ENCODE measurements around the gene FTMT. TPM values are rescaled to one million over a fixed set of nuclear protein-coding genes. Genes with fewer than 3 reads are reported as not detected.
"Not testable (repeated sequence)": the region's sequence is repeated elsewhere in the genome, so short reads cannot be mapped to it uniquely, and the experiment has no call there.

The FTMT gene
- not detected for polyA plus RNA-seq (2012; ENCODE audit: missing spikeins)

- FAIRE-seq = no peak
- no peak for TF ChIP-seq POLR2AphosphoS5 (IDR thresholded peaks at IDR 0.05; ENCODE audit: low read depth, low read length)
- no peak for TF ChIP-seq POLR2A (IDR thresholded peaks at IDR 0.05; ENCODE audit: low read depth, low read length)
- no peak for TF ChIP-seq TAF1 (IDR thresholded peaks at IDR 0.05; ENCODE audit: borderline replicate concordance, low read depth, low read length)
- DNase-seq (ENCODE audit: insufficient read length) = no peak
These were observed at the start of gene FTMT for GRCh38 chr5:121851643-121852574. Gene FTMT (plus strand): TSS chr5:121851882. CDS start chr5:121851964, 82 bp downstream.

- not testable (repeated sequence) for FAIRE-seq; DNase-seq (ENCODE audit: insufficient read length)
These were observed 46.4 kb upstream of the FTMT start for GRCh38 chr5:121805251-121805650.

GRCh38 chr5:121805911-121806310, 45.8 kb upstream of the FTMT start:
- TF ChIP-seq TAF1 (IDR thresholded peaks at IDR 0.05; ENCODE audit: borderline replicate concordance, low read depth, low read length) (no peak), POLR2A (IDR thresholded peaks at IDR 0.05; ENCODE audit: low read depth, low read length) (no peak), POLR2AphosphoS5 (IDR thresholded peaks at IDR 0.05; ENCODE audit: low read depth, low read length) (no peak)
- FAIRE-seq = no peak
- DNase-seq (ENCODE audit: insufficient read length) = no peak

- FAIRE-seq = no peak
- no peak for DNase-seq (ENCODE audit: insufficient read length)
- TF ChIP-seq TAF1 (IDR thresholded peaks at IDR 0.05; ENCODE audit: borderline replicate concordance, low read depth, low read length) (no peak), POLR2AphosphoS5 (IDR thresholded peaks at IDR 0.05; ENCODE audit: low read depth, low read length) (no peak), POLR2A (IDR thresholded peaks at IDR 0.05; ENCODE audit: low read depth, low read length) (no peak)
These were observed 35.5 kb upstream of the FTMT start for GRCh38 chr5:121816164-121816563.

- DNase-seq (ENCODE audit: insufficient read length) (no peak), FAIRE-seq (no peak)
- no peak for TF ChIP-seq POLR2A (IDR thresholded peaks at IDR 0.05; ENCODE audit: low read depth, low read length)
- TF ChIP-seq TAF1 (IDR thresholded peaks at IDR 0.05; ENCODE audit: borderline replicate concordance, low read depth, low read length) = no peak
- TF ChIP-seq POLR2AphosphoS5 (IDR thresholded peaks at IDR 0.05; ENCODE audit: low read depth, low read length) = no peak
These were observed 31.9 kb upstream of the FTMT start for GRCh38 chr5:121819682-121820261.

GRCh38 chr5:121833617-121834016, 18.1 kb upstream of the FTMT start:
- FAIRE-seq (no peak), DNase-seq (ENCODE audit: insufficient read length) (no peak)
- TF ChIP-seq POLR2A (IDR thresholded peaks at IDR 0.05; ENCODE audit: low read depth, low read length) (no peak), TAF1 (IDR thresholded peaks at IDR 0.05; ENCODE audit: borderline replicate concordance, low read depth, low read length) (no peak), POLR2AphosphoS5 (IDR thresholded peaks at IDR 0.05; ENCODE audit: low read depth, low read length) (no peak)

GRCh38 chr5:121834021-121834420, 17.7 kb upstream of the FTMT start:
- no peak for FAIRE-seq
- no peak for TF ChIP-seq TAF1 (IDR thresholded peaks at IDR 0.05; ENCODE audit: borderline replicate concordance, low read depth, low read length)
- TF ChIP-seq POLR2AphosphoS5 (IDR thresholded peaks at IDR 0.05; ENCODE audit: low read depth, low read length) = no peak
- no peak for TF ChIP-seq POLR2A (IDR thresholded peaks at IDR 0.05; ENCODE audit: low read depth, low read length)

GRCh38 chr5:121841892-121842291, 9.8 kb upstream of the FTMT start:
- FAIRE-seq = no peak
- TF ChIP-seq POLR2A (IDR thresholded peaks at IDR 0.05; ENCODE audit: low read depth, low read length) (no peak), TAF1 (IDR thresholded peaks at IDR 0.05; ENCODE audit: borderline replicate concordance, low read depth, low read length) (no peak), POLR2AphosphoS5 (IDR thresholded peaks at IDR 0.05; ENCODE audit: low read depth, low read length) (no peak)
- no peak for DNase-seq (ENCODE audit: insufficient read length)

More at GRCh38 chr5:121834021-121834420, 17.7 kb upstream of the FTMT start:
- DNase-seq (ENCODE audit: insufficient read length) = no peak

- FAIRE-seq = no peak
- no peak for DNase-seq (ENCODE audit: insufficient read length)
- TF ChIP-seq POLR2A (IDR thresholded peaks at IDR 0.05; ENCODE audit: low read depth, low read length) (no peak), POLR2AphosphoS5 (IDR thresholded peaks at IDR 0.05; ENCODE audit: low read depth, low read length) (no peak), TAF1 (IDR thresholded peaks at IDR 0.05; ENCODE audit: borderline replicate concordance, low read depth, low read length) (no peak)
These were observed 1.4 kb upstream of the FTMT start for GRCh38 chr5:121850272-121850671.

- FAIRE-seq (no peak), DNase-seq (ENCODE audit: insufficient read length) (no peak)
- no peak for TF ChIP-seq TAF1 (IDR thresholded peaks at IDR 0.05; ENCODE audit: borderline replicate concordance, low read depth, low read length)
- no peak for TF ChIP-seq POLR2A (IDR thresholded peaks at IDR 0.05; ENCODE audit: low read depth, low read length)
These were observed 2.2 kb downstream of the FTMT start for GRCh38 chr5:121853850-121854249.

- FAIRE-seq (no peak), DNase-seq (ENCODE audit: insufficient read length) (no peak)
- no peak for TF ChIP-seq TAF1 (IDR thresholded peaks at IDR 0.05; ENCODE audit: borderline replicate concordance, low read depth, low read length)
- TF ChIP-seq POLR2AphosphoS5 (IDR thresholded peaks at IDR 0.05; ENCODE audit: low read depth, low read length) = no peak
- TF ChIP-seq POLR2A (IDR thresholded peaks at IDR 0.05; ENCODE audit: low read depth, low read length) = no peak
These were observed 11.1 kb downstream of the FTMT start for GRCh38 chr5:121862801-121863200.

GRCh38 chr5:121863753-121864285, 12.1 kb downstream of the FTMT start:
- TF ChIP-seq POLR2A (IDR thresholded peaks at IDR 0.05; ENCODE audit: low read depth, low read length) (no peak), TAF1 (IDR thresholded peaks at IDR 0.05; ENCODE audit: borderline replicate concordance, low read depth, low read length) (no peak), POLR2AphosphoS5 (IDR thresholded peaks at IDR 0.05; ENCODE audit: low read depth, low read length) (no peak)
- FAIRE-seq (no peak), DNase-seq (ENCODE audit: insufficient read length) (no peak)

Data from GM12892 (cell line).